HEK293 (cell line): ENCODE data around the gene SORL1.

Source experiments
- CTCF ChIP-seq: fragments of 450-650 bp; formaldehyde crosslinking; IDR thresholded peaks from 2 replicates; pipeline ENCODE4 v1.5.1; 2016; ENCODE audit warnings: missing biosample characterization, missing genetic modification characterization
- GLI2 ChIP-seq: fragments of 450-650 bp; formaldehyde crosslinking; IDR thresholded peaks from 2 replicates; pipeline ENCODE4; 2017; ENCODE audit warnings: missing biosample characterization, missing genetic modification characterization, low read depth, borderline replicate concordance
- INSM2 ChIP-seq: fragments of 450-650 bp; formaldehyde crosslinking; IDR thresholded peaks from 2 replicates; pipeline ENCODE4 v1.5.1; 2016; ENCODE audit warnings: missing biosample characterization, missing genetic modification characterization
- REST ChIP-seq: fragments of 450-650 bp; formaldehyde crosslinking; IDR thresholded peaks from 2 replicates; pipeline ENCODE4 v1.5.1; 2016; ENCODE audit warnings: missing biosample characterization, missing genetic modification characterization
- TSHZ1 ChIP-seq: fragments of 450-650 bp; formaldehyde crosslinking; IDR thresholded peaks from 2 replicates; pipeline ENCODE4 v1.5.1; 2016; ENCODE audit warnings: missing biosample characterization, missing genetic modification characterization, borderline replicate concordance
- YY1 ChIP-seq: fragments of 450-650 bp; formaldehyde crosslinking; IDR thresholded peaks from 2 replicates; pipeline ENCODE4 v1.5.1; 2018; ENCODE audit warnings: missing biosample characterization, missing genetic modification characterization
- ZBTB8A ChIP-seq: fragments of 450-650 bp; formaldehyde crosslinking; IDR thresholded peaks from 2 replicates; pipeline ENCODE4 v1.5.1; 2016; ENCODE audit warnings: missing biosample characterization, missing genetic modification characterization
- ZNF140 ChIP-seq: fragments of 450-650 bp; formaldehyde crosslinking; IDR thresholded peaks from 2 replicates; pipeline ENCODE4 v1.5.1; 2016; ENCODE audit warnings: missing biosample characterization, missing genetic modification characterization
- ZNF48 ChIP-seq: fragments of 450-650 bp; formaldehyde crosslinking; IDR thresholded peaks from 2 replicates; pipeline ENCODE4 v1.5.1; 2016; ENCODE audit warnings: missing biosample characterization, missing genetic modification characterization
- ZNF514 ChIP-seq: fragments of 450-650 bp; formaldehyde crosslinking; IDR thresholded peaks from 2 replicates; pipeline ENCODE4 v1.5.1; 2016; ENCODE audit warnings: missing biosample characterization, missing genetic modification characterization
- ZNF629 ChIP-seq: fragments of 450-650 bp; formaldehyde crosslinking; IDR thresholded peaks from 2 replicates; pipeline ENCODE4 v1.5.1; 2017; ENCODE audit warnings: missing biosample characterization, missing genetic modification characterization
- ZNF76 ChIP-seq: fragments of 450-650 bp; formaldehyde crosslinking; IDR thresholded peaks from 2 replicates; pipeline ENCODE4; 2016; ENCODE audit warnings: low read depth, missing biosample characterization, missing genetic modification characterization, borderline replicate concordance
- ZNF776 ChIP-seq: fragments of 450-650 bp; formaldehyde crosslinking; IDR thresholded peaks from 2 replicates; pipeline ENCODE4 v1.5.0; 2017; ENCODE audit warnings: missing biosample characterization, missing genetic modification characterization, borderline replicate concordance

- TF ChIP-seq CTCF (tag by site-specific recombination) (no peak), INSM2 (tag by site-specific recombination) (no peak), ZBTB8A (tag by site-specific recombination) (no peak), ZNF140 (tag by site-specific recombination) (no peak), YY1 (tag by site-specific recombination) (no peak), ZNF629 (no peak), ZNF514 (tag by site-specific recombination) (no peak), ZNF48 (tag by site-specific recombination) (no peak), ZNF776 (no peak), REST (no peak), TSHZ1 (tag by site-specific recombination) (no peak), GLI2 (no peak), ZNF76 (tag by site-specific recombination) (no peak)
Observed at GRCh38 chr11:121547574-121547973, 95.5 kb downstream of the SORL1 start.
